CD4-positive, alpha-beta T cell treated with Interferon alpha-2 for 1 hour (primary cell): ENCODE results near the gene GJA3.

Experiments
- DNase-seq, 2 donors: peaks; one replicate each; pipeline ENCODE4 v3.0.0-alpha.2; 2020 to 2022

The GJA3 gene

DNA sequence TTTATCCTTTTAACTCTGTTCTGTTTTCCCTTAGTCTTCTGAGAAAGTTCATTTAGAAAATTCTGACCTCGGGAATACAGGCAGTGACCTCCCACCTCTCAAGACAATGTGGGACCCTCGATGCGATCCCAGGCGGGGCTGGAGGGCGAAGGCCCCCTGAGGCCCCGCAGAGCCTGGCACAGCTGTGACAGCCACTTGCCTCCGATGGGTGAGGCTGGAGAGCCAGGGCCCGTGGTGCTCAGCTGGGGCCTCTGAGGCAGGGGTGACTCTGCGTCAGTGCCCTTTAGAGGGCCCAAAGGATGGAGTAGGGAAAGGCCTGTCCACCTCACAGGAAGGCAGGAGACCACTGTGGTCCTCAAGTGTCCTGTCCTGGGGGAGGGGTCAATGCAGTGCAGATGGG lies 10.3 kb downstream of the GJA3 start:
- no peak for DNase-seq

DNA sequence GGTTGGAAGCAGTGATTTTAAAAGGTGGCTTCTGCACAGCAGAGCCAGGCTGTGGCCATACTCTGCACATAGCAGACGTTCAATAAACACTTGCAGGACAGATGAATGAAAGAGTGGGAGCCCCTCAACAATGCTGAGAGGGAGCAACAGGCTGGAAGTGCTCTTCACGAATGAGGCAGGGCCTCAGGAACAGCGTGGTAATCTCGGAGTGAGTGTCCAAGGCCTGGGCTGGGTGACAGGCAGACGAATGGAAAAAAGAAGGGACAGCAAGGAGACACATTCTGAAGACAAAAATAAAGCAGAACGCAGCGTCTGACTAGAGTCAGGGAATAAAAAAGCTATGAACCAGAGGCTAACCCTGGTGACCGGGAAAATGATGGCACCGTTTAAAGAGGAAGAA lies 11.1 kb downstream of the GJA3 start:
- no peak for DNase-seq

DNA sequence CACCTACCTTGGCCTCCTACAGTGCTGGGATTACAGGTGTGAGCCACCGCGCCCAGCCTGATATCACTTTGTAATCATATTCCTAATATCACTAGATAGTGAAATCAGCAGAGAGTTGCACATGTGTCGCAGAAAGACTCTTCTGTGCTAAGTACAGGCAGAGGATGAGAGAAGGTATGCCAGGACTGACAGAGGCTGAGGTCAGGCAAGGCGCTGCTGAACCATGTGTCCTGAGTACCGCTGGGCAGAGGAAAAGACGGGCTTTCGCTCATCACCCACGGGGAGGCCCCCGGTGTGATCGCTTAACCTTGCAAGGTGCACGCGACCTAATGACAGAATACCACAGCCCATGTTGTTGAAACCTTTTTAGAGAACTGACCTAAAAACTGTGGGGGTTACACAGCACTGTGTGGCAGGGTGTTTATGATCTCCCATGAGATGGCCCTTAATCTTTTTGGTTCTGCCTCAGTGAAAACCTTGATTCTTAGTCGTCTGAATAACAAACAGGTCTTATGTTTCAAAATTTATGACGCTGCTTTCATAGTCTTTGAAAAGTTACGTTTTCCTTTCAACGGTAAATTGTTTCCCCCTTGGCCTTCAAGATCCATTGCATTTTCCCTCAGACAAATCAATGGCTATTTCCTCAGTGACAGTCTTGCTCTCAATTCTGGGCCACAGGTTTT lies 12.2 kb downstream of the GJA3 start:
- DNase-seq: no peak

DNA sequence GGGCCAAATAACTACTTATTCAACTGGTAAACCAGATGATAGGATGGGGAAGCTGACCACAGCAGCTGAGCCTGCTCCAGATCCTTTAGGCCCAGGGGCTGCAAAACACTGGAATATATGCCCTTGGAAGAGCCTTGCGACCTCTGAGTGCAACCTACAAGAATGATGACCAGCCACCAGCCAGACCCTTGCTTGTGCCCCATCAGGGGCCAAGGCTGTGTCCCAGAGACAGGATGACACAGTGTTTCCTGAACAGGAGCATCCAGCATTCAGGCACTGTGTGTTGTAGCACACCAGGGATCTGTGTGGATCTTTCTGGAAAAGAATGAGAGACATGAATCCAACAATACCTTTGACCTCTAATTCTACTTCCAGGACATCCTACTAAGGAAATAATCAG lies 14.5 kb downstream of the GJA3 start:
- DNase-seq: no peak

DNA sequence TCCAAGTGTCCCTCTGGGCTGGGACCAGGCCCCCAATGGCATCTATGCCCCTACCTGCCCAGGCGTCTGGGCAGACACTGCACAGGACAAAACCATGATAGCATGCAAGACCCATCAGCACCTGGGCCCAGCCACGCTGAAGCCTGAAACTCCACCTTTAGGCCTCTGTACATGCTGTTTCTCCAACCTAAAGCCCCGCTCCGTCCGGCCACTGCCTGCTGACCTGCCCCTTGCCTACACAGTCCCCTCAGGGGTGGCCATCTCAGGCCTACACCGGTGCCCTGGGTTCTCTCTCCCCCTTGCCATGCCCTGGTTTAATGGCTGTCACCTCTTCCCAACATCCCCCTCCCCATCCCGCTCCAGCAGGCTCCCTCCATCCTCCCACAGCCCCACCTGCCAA lies 15.3 kb downstream of the GJA3 start:
- no peak for DNase-seq

DNA sequence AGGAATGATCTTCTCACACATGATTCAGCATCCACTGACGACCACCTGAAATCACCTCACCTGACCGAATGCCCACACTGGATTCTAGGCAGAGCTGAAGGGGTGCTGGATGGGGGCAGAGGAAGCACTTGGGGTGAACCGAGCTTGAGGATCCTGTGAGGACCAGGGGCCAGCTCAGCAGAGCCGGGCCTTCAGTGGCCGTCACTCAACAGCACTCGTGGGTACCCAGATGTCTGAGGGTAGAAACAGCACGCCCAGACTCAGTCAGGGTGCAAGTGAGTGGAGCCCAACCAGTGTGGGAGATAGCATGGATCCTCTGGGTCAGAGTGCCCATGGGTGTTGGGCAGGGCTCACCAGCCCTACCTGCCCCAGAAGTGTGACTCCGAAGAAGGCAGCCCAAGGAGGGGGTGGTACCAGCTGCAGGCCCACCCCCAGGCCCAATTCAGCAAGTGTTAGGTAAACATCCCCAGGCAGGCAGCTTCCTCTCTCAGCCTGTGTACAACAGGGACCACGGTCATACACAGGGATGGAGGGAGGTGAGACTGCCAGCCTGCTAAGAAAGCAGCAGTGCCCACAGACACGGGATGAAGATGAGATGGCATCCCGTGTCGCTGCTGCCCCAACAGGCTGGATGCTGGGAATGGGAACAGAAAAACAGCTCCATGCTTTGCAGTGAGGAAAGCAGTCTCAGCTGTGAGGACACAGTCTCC lies 16.6 kb downstream of the GJA3 start:
- no peak for DNase-seq

DNA sequence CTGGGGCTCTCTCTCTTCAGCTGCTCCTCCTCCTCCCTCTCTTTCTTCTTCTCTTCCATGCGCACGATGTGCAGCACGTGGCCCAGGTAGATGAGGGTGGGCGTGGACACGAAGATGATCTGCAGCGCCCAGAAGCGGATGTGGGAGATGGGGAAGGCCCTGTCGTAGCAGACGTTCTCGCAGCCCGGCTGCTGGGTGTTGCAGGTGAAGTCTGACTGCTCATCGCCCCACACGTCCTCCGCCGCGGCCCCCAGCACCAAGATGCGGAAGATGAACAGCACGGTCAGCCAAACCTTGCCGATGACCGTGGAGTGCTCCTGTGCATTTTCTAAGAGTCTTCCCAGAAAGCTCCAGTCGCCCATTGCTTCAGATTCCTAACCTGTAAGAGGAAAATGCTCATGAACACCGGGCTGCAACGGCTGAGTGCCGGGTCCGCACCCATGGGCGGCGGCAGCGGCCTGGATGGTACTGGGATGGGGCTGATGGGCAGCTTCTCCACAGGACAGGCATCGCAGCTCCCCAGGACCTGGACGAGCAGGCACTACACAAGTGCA lies 17.8 kb downstream of the GJA3 start:
- no peak for DNase-seq

DNA sequence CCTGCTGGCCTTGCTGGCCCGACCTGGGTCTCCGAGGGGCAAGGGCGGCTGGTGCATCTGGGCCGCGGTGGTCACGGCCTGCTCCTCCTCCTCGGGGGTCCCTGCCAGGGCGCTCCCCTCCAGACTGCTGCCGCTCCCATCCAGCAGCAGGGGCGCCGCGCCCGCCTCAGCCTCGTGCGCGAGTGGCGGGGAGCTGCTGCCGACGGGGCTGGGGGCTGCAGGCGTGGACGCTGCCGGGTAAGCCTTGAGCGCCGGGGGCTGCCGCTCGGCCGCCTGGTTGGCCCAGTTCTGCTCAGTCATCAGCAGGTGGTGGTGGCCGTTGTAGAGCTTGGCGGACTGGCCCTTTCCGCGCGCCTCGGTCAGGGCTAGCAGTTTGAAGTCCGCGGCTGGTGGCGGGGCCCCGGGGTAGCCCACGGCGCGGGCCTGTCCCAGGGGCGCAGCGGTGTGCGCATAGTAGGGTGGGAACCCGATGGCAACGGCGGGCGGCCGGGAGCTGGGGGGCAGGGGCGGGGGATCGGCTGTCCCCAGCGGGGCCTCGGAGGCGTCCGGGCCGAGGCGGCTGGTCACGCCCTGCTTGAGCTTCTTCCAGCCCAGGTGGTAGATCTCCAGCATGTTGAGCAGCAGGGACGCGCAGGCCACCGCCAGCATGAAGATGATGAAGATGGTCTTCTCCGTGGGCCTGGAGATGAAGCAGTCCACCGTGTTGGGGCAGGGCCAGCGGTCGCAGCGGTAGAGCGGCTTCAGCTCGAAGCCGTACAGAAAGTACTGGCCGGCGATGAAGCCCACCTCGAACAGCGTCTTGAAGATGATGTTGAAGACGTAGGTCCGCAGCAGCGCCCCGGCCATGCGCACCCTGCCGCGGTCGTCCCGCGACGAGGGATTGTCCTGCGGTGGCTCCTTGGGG lies 18.6 kb downstream of the GJA3 start:
- no peak for DNase-seq

DNA sequence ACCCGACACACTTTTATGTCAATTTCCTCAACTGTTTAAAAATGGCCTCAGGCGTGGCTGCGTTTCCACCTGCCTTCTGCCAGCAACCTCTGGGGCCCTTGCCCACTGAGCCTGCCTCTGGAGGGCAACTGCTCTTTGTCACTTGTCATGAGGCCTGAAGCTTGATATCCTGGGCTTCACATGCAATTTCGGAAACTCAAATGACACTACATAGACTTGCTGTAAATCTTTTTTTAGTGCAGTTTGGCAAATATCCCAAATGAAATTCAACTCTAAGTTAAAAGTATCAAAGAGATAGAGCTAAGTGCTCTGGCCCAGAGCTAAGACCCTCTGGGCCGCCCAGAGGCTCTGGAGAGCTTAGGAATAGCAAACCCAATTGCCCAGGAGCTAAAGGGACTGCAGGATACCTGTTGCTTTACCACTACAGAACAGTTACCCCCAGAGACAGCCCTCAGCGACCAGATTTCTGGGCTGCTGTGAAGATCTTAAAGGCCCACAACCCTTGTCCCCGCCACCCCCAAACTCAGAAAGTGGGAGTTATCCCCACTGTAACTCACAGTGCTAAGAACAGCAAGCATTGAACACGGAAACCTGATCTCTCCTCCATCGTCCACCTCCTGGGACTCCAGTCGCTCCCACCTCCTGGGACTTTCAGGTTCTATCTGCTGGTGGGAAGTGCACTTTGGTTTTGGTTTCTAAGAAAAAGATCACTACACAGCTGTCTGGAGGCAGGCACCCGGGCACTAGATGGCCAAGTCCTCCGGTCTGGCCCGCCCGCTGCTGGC lies 19.4 kb downstream of the GJA3 start:
- DNase-seq: no peak

DNA sequence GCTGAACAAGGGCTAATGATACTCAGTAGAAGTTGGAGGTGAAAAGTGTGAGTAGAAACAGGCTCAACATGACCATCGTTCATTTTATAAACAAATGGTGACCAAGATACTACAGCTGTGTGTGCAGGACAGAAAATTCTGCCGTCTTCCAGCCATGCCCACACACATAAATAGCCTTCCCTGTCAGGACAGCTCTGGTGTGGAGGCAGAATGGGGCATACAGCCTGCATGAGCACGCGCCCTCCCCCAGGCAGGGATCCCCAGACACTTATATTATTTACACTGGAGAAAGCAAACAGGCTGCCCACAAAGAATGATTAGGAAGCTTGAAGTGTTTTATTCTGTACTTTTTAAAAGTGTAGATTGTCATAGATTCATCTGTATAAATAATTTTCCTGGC lies 20.4 kb downstream of the GJA3 start:
- DNase-seq: no peak

DNA sequence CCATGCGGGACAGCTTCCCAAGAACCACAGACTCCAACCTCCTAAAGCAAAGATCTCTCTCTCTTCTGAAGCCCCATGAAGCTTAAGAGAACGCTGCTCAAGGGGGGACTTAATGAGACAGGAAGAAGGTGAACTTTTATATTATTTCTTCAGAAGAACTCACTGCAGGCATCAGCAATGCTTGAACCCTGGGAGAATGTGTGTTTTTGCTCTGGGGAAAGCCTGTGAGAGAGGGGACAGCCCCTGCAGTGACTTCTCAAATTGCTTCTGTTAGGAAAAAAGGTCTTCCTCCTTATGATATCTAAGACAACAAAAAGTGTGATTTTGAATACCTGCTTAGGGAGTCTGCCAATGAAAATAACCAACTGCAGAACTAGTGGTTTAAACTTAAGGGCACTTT lies 23.0 kb downstream of the GJA3 start:
- DNase-seq: no peak

DNA sequence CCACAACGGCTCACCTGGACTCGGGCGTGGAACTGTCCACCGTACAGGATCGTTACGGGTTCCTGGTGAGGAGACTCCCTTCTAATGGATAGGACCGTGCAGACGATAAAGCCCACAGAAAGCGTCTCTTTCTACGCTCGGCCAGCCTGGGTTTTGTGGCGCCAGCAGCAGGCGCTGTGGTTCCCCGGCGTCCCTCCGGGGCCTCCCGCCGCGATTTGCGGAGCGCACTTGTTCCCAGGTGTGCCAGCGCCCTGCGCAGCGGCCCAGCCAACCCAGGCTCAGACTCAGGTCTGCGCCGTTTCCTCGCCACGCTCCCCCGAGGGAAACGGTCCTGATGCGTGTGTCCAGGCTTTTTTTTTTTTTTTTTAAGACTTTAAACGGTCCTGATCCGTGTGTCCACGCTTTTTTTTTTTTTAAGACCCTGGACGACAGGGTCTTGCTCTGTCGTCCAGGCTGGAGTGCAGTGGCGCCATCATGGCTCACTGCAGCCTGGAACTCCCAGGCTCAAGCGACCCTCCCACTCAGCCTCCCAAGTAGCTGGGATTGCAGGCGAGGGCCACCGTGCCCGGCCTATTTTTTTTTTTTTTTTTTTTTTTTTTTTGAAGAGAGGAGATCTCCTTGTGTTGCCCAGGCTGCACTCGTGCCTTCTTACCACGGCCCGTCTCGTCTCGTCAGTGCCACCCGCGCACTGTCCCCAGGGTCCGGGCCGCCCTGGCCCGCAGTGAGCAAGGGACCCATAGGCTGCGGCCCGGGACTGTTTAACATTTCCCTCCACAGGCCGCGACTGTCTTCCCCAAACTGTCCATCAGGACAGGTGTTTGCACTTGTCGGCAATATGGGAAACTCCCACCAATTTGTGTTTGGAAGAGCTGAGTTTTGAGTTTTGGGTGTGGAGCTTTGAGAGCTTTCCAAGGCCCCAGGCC lies 23.8 kb downstream of the GJA3 start:
- peak in 1 of 2 donors; percentile 34 for DNase-seq

DNA sequence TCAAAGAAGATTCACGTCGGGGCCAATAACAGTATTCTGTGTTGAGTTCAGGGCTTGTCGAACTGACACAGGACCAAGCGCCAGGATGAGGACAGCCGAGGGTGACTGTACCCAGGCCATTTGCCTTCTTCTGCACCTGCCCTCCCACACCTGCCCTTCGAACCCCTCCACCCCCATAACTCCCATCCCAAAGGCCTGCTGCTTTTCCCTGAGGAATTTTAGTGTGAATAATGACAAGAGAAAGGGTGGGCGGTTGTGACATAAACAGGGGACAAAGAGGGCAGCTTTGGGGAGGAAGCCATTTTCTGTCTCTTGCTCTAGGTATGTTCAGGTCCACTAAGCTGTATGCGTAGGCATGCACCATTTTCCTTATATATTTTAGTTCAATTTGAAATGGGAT lies 26.1 kb downstream of the GJA3 start:
- no peak for DNase-seq

DNA sequence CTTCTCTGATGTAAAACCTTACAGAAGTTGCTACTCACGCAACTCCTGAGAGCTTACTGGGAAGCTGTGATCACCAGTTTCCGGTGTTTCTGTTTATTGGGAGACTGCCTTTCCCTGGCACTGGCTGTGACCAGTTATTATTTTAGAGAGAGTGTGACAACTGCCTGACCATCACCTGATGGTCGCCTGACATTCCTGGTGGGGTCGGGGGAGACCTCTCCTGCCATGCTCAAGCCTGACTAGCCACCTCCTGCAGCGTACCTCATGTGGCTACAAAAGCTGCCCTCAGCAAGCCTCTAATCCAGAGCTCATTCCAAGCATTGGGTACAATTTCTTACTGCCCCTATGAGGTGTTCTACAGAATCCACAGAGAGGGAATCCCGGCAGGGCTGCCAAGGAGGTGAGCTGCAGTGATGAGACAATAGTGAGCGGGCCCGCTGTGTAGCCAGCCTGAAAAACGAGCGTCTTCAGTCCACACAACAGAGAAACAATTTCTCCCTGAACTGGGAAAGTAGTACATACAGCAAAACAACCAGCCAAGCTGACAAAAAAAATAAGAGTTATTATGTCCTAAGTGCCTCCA lies 28.7 kb downstream of the GJA3 start:
- no peak for DNase-seq

DNA sequence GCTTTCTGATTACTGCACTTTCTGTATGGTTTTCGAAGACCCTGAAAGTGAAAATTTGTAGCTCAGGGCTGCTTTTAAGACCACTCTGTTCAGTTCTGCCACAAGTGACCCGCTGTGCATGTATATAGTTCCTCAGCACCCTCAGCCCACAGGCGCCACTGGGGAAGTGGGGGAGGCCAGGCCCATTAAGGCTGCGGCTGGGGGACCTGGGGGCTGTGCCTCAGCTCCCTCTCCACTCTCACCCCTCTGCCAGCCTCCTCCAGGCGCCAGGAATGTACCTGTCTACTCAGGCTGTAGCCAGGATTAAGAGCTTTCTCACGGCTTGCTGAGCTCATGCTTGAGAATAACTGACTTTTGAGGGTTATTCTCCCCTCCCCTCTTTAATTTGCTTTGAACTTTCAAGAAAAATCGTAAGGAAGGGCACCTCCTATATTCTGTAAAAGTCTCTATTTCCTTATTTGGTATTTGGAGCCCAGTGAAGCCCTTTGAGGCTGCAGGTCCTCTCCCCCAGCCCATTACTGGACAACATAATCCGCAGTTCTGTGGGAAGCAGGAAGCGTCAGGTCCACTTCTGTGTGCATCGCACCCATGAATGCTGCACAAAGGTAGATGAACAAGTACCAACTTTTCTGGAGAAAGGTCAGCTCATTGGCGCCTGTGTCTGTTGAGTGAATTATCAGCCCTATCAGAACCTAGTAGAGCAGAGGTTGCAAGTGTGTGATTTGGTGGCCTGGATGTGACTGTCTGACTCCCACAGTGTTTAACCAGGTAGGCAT lies 29.6 kb downstream of the GJA3 start:
- no peak for DNase-seq

DNA sequence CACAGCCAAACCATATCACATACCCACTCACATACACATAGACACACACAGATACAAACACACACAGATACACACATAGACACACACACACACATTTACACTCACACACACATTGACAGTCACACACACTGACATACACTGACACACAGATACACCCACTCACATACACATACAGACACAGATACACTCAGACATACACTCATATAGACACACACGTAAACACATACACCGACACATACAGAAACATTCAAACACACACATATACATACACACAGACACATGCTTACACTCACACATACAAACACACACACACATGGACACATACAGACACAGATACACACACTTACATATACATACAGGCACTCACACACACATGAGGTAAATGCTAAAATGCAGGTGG lies 30.2 kb downstream of the GJA3 start:
- DNase-seq: no peak

DNA sequence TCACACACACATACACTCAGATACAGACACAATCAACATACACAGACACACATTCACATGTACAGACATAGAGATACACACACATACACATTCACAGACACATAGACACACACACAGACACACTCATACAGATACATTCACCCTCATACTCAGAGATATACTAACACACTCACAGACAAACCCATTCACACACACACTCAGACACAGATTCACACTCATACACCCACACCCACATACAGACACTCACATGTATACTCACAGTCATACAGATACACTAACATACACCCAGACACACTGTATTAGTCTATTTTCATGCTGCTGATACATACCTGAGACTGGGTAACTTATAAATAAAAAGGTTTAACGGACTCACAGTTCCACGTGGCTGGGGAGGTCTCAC lies 30.8 kb downstream of the GJA3 start:
- no peak for DNase-seq

DNA sequence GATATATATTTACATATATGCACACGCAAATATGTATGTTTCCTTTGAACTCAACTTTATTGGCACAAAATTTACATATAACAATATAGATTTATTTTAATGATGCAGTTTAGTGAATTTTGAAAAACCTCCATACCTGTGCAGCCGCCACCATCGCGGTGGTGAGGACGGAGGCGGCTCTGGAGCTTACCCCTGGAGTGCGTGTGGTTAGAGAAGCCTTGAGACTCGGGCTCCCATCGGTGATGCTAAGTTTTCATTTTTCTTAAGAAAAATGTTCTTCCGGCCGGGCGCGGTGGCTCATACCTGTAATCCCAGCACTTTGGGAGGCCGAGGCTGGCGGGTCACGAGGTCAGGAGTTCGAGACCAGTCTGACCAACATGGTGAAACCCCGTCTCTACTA lies 31.8 kb downstream of the GJA3 start:
- DNase-seq: no peak

DNA sequence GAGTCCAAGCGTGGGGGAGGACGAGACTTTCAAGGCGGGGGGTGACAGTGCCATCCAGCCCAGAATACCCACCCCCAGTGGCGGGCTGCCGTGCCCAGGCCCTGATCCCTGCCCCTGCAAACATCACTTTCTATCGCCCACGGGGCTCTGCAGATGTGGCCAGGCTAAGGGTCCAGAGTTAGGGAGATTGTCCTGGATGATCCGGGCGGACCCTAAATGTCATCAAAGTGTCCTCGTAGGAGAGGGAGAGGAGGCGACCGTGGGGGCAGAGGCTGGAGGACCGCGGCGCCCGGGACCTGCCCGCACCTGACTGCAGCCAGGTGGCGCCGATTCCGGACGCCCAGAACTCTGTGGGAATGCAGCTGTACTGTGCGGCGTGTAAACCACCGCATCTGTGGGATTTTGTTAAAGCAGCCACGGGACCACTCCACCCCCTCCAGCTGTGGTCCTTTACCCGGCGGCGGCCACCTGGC lies 32.4 kb downstream of the GJA3 start:
- DNase-seq: peak in 1 of 2 donors; percentile 14
